Upper lobe of right lung (tissue), 1 donor: ENCODE measurements around the gene CCDC201. TPM values are rescaled to one million over a fixed set of nuclear protein-coding genes. Genes with fewer than 3 reads are reported as not detected.

Experiments used
- ATAC-seq: fragments of 200-7000 bp; cut with Tn5 transposase; one replicate; pipeline ENCODE4 v1.9.1; 2020; ENCODE audit warnings: mild to moderate bottlenecking, moderate library complexity
- DNase-seq: peaks from one replicate; pipeline ENCODE4 v3.0.0-alpha.2; 2020
- H3K27ac ChIP-seq: fragments of 200-600 bp; one replicate; pipeline ENCODE4 v1.8.0; 2022
- H3K27me3 ChIP-seq: fragments of 200-600 bp; one replicate; pipeline ENCODE4 v1.8.0; 2022; ENCODE audit warnings: mild to moderate bottlenecking
- H3K36me3 ChIP-seq: fragments of 200-600 bp; one replicate; pipeline ENCODE4 v1.8.0; 2022
- H3K4me1 ChIP-seq: fragments of 200-600 bp; one replicate; pipeline ENCODE4 v1.8.0; 2022
- H3K4me3 ChIP-seq: fragments of 200-600 bp; one replicate; pipeline ENCODE4 v1.8.0; 2022; ENCODE audit warnings: mild to moderate bottlenecking
- H3K9me3 ChIP-seq: fragments of 200-600 bp; one replicate; pipeline ENCODE4 v1.8.0; 2022
- CTCF ChIP-seq: fragments of 200-600 bp; IDR thresholded peaks from one replicate; pipeline ENCODE4 v1.8.0; 2022; ENCODE audit warnings: antibody characterized with exemption
- intact Hi-C: fragments of 100-400 bp; cut with DNase I; formaldehyde crosslinking; loops from one replicate; pipeline ENCODE4 v1.11.0; 2022
- total RNA-seq: library from RNA; stranded (reverse); fragmentation: NEBNext Ultra II Directional; extraction: Animal tissue kit (Norgen Biotek cat#: 25700); gene quantifications from one replicate; pipeline ENCODE4 v1.2.1, GENCODE V29; 2021
- donor health status: DM: no; HTN: yes; CAD: no; lungs with severe emphysema.

CCDC201 gene
- total RNA-seq, 1 donor from 2014 or later = not detected

GRCh38 chr7:45884136-45884535 lies 11.3 kb upstream of the CCDC201 start:
- no peaks in the 10 kb centered on the region for H3K36me3 ChIP-seq
- no peak overlapping the region for H3K4me3 ChIP-seq
- DNase-seq (no peak), ATAC-seq (no peak)
- no peaks in the 10 kb centered on the region for H3K4me1 ChIP-seq
- TF ChIP-seq CTCF = no peak
- no peaks in the 10 kb centered on the region for H3K9me3 ChIP-seq
- H3K27me3 ChIP-seq = peaks cover 29% of the 10 kb centered on the region
- intact Hi-C loops = no loop called here
- no peak overlapping the region for H3K27ac ChIP-seq

- Histone ChIP-seq H3K4me3 (no peak overlapping the region), H3K27me3 (peaks cover 12% of the 10 kb centered on the region), H3K4me1 (no peaks in the 10 kb centered on the region), H3K36me3 (no peaks in the 10 kb centered on the region), H3K27ac (no peak overlapping the region), H3K9me3 (peaks cover 5% of the 10 kb centered on the region)
- intact Hi-C loops = no loop called here
- DNase-seq = no peak
- TF ChIP-seq CTCF = no peak
- no peak for ATAC-seq
Observed at GRCh38 chr7:45882465-45882810, 9.6 kb upstream of the CCDC201 start.

GRCh38 chr7:45881759-45882464 lies 9.0 kb upstream of the CCDC201 start:
- Histone ChIP-seq H3K27me3 (peaks cover 6% of the 10 kb centered on the region), H3K4me3 (no peak overlapping the region), H3K36me3 (no peaks in the 10 kb centered on the region), H3K27ac (no peak overlapping the region), H3K9me3 (peaks cover 5% of the 10 kb centered on the region), H3K4me1 (no peaks in the 10 kb centered on the region)
- intact Hi-C loops = no loop called here
- no peak for TF ChIP-seq CTCF
- no peak for ATAC-seq
- DNase-seq = no peak

- H3K36me3 ChIP-seq = no peaks in the 10 kb centered on the region
- TF ChIP-seq CTCF = no peak
- H3K4me1 ChIP-seq = no peaks in the 10 kb centered on the region
- DNase-seq (no peak), ATAC-seq (no peak)
- H3K9me3 ChIP-seq = peaks cover 5% of the 10 kb centered on the region
- intact Hi-C loops = no loop called here
- no peak overlapping the region for H3K27ac ChIP-seq
- H3K4me3 ChIP-seq = no peak overlapping the region
- peaks cover 6% of the 10 kb centered on the region for H3K27me3 ChIP-seq
Observed at GRCh38 chr7:45881280-45881758, 8.4 kb upstream of the CCDC201 start.

GRCh38 chr7:45880433-45880860 lies 7.6 kb upstream of the CCDC201 start:
- no peak for DNase-seq
- TF ChIP-seq CTCF = no peak

More at GRCh38 chr7:45880433-45880860, 7.6 kb upstream of the CCDC201 start:
- Histone ChIP-seq H3K27me3 (peaks cover 5% of the 10 kb centered on the region), H3K27ac (no peak overlapping the region), H3K36me3 (no peaks in the 10 kb centered on the region), H3K9me3 (peaks cover 5% of the 10 kb centered on the region), H3K4me3 (no peak overlapping the region), H3K4me1 (no peaks in the 10 kb centered on the region)
- intact Hi-C loops = no loop called here
- ATAC-seq = no peak
